HepG2 (cell line): ENCODE results near the gene MTF1. TPM values are rescaled to one million over a fixed set of nuclear protein-coding genes. Genes with fewer than 3 reads are reported as not detected.

Experiments used
- PAX8 ChIP-seq: sonication (generic); formaldehyde crosslinking; IDR thresholded peaks from 2 replicates; pipeline ENCODE4 v1.8.0; 2022; ENCODE audit warnings: mild to moderate bottlenecking, missing genetic modification reagents, borderline replicate concordance
- SAP130 ChIP-seq: IDR thresholded peaks from 2 replicates; pipeline ENCODE4 v1.6.1; 2016; ENCODE audit warnings: low read depth
- SMAD1 ChIP-seq: sonication (generic); formaldehyde crosslinking; IDR thresholded peaks from 2 replicates; pipeline ENCODE4 v1.4.0; 2020; ENCODE audit warnings: missing genetic modification reagents, low read depth, mild to moderate bottlenecking, borderline replicate concordance
- SRSF9 ChIP-seq: fragments of 200-400 bp; formaldehyde crosslinking; IDR thresholded peaks from 2 replicates; pipeline ENCODE4 v1.6.1; 2018; ENCODE audit warnings: borderline replicate concordance, mild to moderate bottlenecking, low read depth, low read length; ENCODE audit not compliant: insufficient read depth, poor library complexity, severe bottlenecking
- polyA plus RNA-seq, 8 experiments: library from polyadenylated mRNA; depleted of rRNA in 3 of 8; stranded (reverse) in 7 of 8; unstranded in 1 of 8; fragments of >200 nt; fragmentation: Illumina TruSeq in 4 of 8; extraction: Trizol in 4 of 8; gene quantifications; 2 replicates each; pipeline versions ENCODE4 v1.2.1 to v1.2.3, GENCODE V29; 2011 to 2016; ENCODE audit warnings: low read depth in 4 of 8, missing spikeins in 1 of 8, mixed read lengths in 1 of 8; ENCODE audit not compliant: insufficient read depth in 1 of 8
- total RNA-seq, 5 experiments: library from RNA; depleted of rRNA; stranded (reverse); fragments of >200 nt; fragmentation: Illumina TruSeq; extraction: Trizol; gene quantifications; 2 replicates each; pipeline ENCODE4 v1.2.3, GENCODE V29; 2016; ENCODE audit warnings: low read depth in 1 of 5
- TF ChIP-seq, protein P1 (sequence below): sonication (generic); formaldehyde crosslinking; IDR thresholded peaks from 2 replicates; pipeline ENCODE4 v1.5.0; 2020; ENCODE audit warnings: mild to moderate bottlenecking, missing genetic modification reagents, moderate library complexity
- TF ChIP-seq, protein P2 (sequence below), 2 experiments: sonication (generic) in 1 of 2; formaldehyde crosslinking in 1 of 2; IDR thresholded peaks; 2 replicates each; pipeline versions ENCODE4 v1.4.0 to v1.6.1; 2016 to 2020; ENCODE audit warnings: borderline replicate concordance in 1 of 2, low read depth in 1 of 2, mild to moderate bottlenecking in 1 of 2, missing genetic modification reagents in 1 of 2
- TF ChIP-seq, protein P3 (sequence below): IDR thresholded peaks from 2 replicates; pipeline ENCODE4 v1.6.1; 2016; ENCODE audit warnings: low read depth
- TF ChIP-seq, protein P4 (sequence below): sonication (generic); formaldehyde crosslinking; IDR thresholded peaks from 2 replicates; pipeline ENCODE4 v1.4.0; 2020; ENCODE audit warnings: missing genetic modification reagents, borderline replicate concordance
- TF ChIP-seq, protein P5 (sequence below): sonication (generic); formaldehyde crosslinking; IDR thresholded peaks from 2 replicates; pipeline ENCODE4 v1.4.0; 2020; ENCODE audit warnings: missing genetic modification reagents
- TF ChIP-seq, protein P6 (sequence below), 2 experiments: sonication (generic) in 1 of 2; formaldehyde crosslinking in 1 of 2; IDR thresholded peaks; 2 replicates each; pipeline versions ENCODE4 v1.5.1 to v1.6.1; 2011 to 2020; ENCODE audit warnings: borderline replicate concordance in 1 of 2, low read depth in 1 of 2, low read length in 1 of 2, mild to moderate bottlenecking in 1 of 2, missing genetic modification reagents in 1 of 2, moderate library complexity in 1 of 2

MTF1 gene
- total and polyA plus RNA-seq, 2 of the 13 experiments (the other 11 are each of a cell fraction or from before 2014, with no cell fraction given) = 2.4 to 3.3 TPM

DNA sequence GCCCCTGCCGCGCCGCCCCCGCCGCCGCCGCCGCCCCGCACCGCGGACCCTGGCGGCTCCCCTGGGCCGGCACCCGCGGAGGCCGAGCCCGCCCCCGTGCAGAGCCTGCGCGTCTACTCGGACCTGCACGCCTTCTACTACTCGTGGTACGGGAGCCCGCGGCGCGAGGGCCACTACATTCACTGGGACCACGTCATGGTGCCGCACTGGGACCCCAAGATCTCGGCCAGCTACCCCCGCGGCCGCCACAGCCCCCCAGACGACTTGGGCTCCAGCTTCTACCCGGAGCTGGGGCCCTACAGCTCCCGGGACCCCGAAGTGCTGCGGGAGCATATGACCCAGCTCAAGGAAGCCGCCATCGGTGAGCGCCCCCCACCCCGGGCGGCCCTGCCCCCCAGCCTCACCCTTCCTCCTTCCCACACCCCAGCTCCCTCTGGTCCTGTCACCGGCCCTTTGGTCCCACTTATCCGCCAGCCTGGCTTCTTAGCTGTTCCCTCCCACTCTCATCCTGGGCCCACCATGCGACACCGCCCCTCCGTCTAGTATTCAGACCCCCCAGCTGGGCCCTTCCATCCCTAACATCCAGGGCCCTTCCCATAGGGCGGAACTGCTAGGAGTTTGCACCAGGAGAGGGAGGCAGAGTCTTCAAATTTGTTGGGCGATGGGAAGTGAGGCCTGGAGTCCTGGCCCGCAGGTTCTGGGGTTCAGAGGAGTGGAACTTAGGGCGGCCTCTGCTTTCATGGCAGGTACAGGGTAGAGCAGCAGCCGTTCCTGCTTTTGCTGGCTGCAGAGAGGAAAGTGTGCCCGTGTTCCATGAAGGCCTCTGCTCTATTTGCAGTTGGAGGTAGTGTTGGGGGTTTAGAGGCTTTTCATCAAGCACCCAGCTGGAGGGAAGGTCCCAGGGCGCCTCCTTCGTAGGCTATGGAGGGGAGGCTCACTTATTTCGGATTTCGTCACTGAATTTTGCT lies 64.7 kb downstream of the MTF1 start (continued):
- TF ChIP-seq, protein P1, sequence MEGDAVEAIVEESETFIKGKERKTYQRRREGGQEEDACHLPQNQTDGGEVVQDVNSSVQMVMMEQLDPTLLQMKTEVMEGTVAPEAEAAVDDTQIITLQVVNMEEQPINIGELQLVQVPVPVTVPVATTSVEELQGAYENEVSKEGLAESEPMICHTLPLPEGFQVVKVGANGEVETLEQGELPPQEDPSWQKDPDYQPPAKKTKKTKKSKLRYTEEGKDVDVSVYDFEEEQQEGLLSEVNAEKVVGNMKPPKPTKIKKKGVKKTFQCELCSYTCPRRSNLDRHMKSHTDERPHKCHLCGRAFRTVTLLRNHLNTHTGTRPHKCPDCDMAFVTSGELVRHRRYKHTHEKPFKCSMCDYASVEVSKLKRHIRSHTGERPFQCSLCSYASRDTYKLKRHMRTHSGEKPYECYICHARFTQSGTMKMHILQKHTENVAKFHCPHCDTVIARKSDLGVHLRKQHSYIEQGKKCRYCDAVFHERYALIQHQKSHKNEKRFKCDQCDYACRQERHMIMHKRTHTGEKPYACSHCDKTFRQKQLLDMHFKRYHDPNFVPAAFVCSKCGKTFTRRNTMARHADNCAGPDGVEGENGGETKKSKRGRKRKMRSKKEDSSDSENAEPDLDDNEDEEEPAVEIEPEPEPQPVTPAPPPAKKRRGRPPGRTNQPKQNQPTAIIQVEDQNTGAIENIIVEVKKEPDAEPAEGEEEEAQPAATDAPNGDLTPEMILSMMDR (CRISPR knock-in tag) = peak; percentile 65
- TF ChIP-seq, protein P2, sequence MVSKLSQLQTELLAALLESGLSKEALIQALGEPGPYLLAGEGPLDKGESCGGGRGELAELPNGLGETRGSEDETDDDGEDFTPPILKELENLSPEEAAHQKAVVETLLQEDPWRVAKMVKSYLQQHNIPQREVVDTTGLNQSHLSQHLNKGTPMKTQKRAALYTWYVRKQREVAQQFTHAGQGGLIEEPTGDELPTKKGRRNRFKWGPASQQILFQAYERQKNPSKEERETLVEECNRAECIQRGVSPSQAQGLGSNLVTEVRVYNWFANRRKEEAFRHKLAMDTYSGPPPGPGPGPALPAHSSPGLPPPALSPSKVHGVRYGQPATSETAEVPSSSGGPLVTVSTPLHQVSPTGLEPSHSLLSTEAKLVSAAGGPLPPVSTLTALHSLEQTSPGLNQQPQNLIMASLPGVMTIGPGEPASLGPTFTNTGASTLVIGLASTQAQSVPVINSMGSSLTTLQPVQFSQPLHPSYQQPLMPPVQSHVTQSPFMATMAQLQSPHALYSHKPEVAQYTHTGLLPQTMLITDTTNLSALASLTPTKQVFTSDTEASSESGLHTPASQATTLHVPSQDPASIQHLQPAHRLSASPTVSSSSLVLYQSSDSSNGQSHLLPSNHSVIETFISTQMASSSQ (IDR thresholded peaks at IDR 0.05; ENCODE audit: low read depth) = no peak
- TF ChIP-seq, protein P2 (CRISPR knock-in tag; IDR thresholded peaks at IDR 0.05; ENCODE audit: borderline replicate concordance) = no peak
- TF ChIP-seq SRSF9 (no peak), PAX8 (CRISPR knock-in tag) (no peak), SMAD1 (CRISPR knock-in tag) (no peak), SAP130 (CRISPR knock-in tag) (peak; percentile 33; the same call in 1 of the 2 replicates)
- TF ChIP-seq, protein P3, sequence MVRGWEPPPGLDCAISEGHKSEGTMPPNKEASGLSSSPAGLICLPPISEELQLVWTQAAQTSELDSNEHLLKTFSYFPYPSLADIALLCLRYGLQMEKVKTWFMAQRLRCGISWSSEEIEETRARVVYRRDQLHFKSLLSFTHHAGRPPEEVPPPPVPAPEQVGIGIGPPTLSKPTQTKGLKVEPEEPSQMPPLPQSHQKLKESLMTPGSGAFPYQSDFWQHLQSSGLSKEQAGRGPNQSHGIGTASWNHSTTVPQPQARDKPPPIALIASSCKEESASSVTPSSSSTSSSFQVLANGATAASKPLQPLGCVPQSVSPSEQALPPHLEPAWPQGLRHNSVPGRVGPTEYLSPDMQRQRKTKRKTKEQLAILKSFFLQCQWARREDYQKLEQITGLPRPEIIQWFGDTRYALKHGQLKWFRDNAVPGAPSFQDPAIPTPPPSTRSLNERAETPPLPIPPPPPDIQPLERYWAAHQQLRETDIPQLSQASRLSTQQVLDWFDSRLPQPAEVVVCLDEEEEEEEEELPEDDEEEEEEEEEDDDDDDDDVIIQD (CRISPR knock-in tag) = no peak
- TF ChIP-seq, protein P4, sequence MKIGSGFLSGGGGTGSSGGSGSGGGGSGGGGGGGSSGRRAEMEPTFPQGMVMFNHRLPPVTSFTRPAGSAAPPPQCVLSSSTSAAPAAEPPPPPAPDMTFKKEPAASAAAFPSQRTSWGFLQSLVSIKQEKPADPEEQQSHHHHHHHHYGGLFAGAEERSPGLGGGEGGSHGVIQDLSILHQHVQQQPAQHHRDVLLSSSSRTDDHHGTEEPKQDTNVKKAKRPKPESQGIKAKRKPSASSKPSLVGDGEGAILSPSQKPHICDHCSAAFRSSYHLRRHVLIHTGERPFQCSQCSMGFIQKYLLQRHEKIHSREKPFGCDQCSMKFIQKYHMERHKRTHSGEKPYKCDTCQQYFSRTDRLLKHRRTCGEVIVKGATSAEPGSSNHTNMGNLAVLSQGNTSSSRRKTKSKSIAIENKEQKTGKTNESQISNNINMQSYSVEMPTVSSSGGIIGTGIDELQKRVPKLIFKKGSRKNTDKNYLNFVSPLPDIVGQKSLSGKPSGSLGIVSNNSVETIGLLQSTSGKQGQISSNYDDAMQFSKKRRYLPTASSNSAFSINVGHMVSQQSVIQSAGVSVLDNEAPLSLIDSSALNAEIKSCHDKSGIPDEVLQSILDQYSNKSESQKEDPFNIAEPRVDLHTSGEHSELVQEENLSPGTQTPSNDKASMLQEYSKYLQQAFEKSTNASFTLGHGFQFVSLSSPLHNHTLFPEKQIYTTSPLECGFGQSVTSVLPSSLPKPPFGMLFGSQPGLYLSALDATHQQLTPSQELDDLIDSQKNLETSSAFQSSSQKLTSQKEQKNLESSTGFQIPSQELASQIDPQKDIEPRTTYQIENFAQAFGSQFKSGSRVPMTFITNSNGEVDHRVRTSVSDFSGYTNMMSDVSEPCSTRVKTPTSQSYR (CRISPR knock-in tag) = 0 out of 2 replicates have a peak, but pooled peaks have one; percentile 17
- TF ChIP-seq, protein P5, sequence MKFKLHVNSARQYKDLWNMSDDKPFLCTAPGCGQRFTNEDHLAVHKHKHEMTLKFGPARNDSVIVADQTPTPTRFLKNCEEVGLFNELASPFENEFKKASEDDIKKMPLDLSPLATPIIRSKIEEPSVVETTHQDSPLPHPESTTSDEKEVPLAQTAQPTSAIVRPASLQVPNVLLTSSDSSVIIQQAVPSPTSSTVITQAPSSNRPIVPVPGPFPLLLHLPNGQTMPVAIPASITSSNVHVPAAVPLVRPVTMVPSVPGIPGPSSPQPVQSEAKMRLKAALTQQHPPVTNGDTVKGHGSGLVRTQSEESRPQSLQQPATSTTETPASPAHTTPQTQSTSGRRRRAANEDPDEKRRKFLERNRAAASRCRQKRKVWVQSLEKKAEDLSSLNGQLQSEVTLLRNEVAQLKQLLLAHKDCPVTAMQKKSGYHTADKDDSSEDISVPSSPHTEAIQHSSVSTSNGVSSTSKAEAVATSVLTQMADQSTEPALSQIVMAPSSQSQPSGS (CRISPR knock-in tag) = no peak
- TF ChIP-seq, protein P6, sequence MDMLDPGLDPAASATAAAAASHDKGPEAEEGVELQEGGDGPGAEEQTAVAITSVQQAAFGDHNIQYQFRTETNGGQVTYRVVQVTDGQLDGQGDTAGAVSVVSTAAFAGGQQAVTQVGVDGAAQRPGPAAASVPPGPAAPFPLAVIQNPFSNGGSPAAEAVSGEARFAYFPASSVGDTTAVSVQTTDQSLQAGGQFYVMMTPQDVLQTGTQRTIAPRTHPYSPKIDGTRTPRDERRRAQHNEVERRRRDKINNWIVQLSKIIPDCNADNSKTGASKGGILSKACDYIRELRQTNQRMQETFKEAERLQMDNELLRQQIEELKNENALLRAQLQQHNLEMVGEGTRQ (IDR thresholded peaks at IDR 0.05; ENCODE audit: low read depth, low read length) = no peak
- TF ChIP-seq, protein P6 (CRISPR knock-in tag; IDR thresholded peaks at IDR 0.05; ENCODE audit: borderline replicate concordance) = no peak
